Hepatocyte (in vitro differentiated cells): ENCODE measurements around the gene GTF3C2.

ENCODE experiments used
- EZH2 ChIP-seq: fragments of 200-600 bp; sonication (generic); IDR thresholded peaks from 2 replicates; pipeline ENCODE4 v1.6.1; 2016; ENCODE audit warnings: antibody characterized with exemption, mild to moderate bottlenecking, borderline replicate concordance
- EZH2phosphoT487 ChIP-seq: fragments of 200-600 bp; sonication (generic); IDR thresholded peaks from one replicate; pipeline ENCODE4 v1.6.1; 2018; ENCODE audit warnings: antibody characterized with exemption, mild to moderate bottlenecking, low read depth, moderate library complexity; ENCODE audit not compliant: unreplicated experiment, severe bottlenecking
- TF ChIP-seq, protein P1 (sequence below): fragments of 200-600 bp; sonication (generic); IDR thresholded peaks from 2 replicates; pipeline ENCODE4 v1.5.1; 2016; ENCODE audit warnings: antibody characterized with exemption, mild to moderate bottlenecking; ENCODE audit not compliant: poor library complexity

- TF ChIP-seq, protein P1, sequence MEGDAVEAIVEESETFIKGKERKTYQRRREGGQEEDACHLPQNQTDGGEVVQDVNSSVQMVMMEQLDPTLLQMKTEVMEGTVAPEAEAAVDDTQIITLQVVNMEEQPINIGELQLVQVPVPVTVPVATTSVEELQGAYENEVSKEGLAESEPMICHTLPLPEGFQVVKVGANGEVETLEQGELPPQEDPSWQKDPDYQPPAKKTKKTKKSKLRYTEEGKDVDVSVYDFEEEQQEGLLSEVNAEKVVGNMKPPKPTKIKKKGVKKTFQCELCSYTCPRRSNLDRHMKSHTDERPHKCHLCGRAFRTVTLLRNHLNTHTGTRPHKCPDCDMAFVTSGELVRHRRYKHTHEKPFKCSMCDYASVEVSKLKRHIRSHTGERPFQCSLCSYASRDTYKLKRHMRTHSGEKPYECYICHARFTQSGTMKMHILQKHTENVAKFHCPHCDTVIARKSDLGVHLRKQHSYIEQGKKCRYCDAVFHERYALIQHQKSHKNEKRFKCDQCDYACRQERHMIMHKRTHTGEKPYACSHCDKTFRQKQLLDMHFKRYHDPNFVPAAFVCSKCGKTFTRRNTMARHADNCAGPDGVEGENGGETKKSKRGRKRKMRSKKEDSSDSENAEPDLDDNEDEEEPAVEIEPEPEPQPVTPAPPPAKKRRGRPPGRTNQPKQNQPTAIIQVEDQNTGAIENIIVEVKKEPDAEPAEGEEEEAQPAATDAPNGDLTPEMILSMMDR, result no peak
- TF ChIP-seq EZH2phosphoT487 (no peak), EZH2 (no peak)
Measured at GRCh38 chr2:27336173-27336572, 20.4 kb downstream of the GTF3C2 start.
